ENCODE data around the gene ABCA6.

The ABCA6 gene

DNA sequence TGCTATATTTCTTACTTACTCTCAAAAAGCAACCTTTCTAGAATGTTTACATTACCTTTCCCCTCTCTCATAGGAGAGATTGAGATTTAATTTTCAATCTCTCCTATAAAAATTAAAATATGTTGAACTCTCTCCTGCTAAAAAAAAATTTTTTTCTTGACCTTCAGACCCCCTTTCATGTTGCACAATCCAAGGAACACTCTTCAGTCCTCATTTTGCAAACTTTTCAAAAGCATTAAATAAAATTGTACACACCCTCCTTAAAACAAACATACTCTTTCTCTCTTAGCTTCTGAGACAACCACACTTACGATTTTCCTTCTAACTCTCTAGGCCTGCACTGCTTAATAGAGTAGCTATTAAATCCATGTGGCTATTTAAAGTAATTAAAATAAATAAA, 8.6 kb upstream of the ABCA6 start:
- H3K36me3 ChIP-seq (ENCODE audit: control insufficient read depth, low read length): no peaks in the 10 kb centered on the region

DNA sequence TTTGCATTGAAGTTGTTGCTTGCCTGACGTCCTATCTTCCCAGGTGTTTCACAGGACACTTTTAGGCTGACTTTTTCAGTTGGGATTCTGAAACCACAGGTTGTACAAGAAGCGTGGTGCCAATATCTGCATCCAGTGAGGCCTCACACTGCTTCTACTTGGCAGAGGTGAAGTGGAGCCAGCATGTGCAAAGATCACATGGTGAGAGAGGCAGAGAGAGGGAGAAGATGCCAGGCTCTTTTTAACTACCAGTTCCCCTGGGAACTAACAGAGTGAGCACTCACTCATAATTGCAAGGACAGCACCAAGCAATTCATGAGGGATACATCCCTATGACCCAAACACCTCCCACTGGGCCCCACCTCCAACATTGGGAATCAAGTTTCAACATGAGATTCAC, 5.8 kb upstream of the ABCA6 start:
- Histone ChIP-seq H3K9me3 (ENCODE audit: control insufficient read depth, insufficient read depth, low read length) (no peaks in the 10 kb centered on the region), H3K4me1 (ENCODE audit: control insufficient read depth, low read length) (no peaks in the 10 kb centered on the region), H3K9me2 (replicated peaks; ENCODE audit: control insufficient read depth, low read length) (no peaks in the 10 kb centered on the region), H3K36me3 (ENCODE audit: control insufficient read depth, low read length) (no peaks in the 10 kb centered on the region), H3K79me2 (ENCODE audit: control insufficient read depth, low read length) (no peaks in the 10 kb centered on the region), H3K27ac (ENCODE audit: low read depth, low read length) (no peak overlapping the region), H3F3A (ENCODE audit: control insufficient read depth, insufficient read depth) (no peaks in the 10 kb centered on the region), H4K20me1 (ENCODE audit: control insufficient read depth, insufficient read depth, low read depth, low read length) (no peaks in the 10 kb centered on the region), H3K4me3 (ENCODE audit: low read length) (no peak overlapping the region), H3K4me2 (ENCODE audit: low read length) (no peak overlapping the region), H3K27me3 (ENCODE audit: control insufficient read depth, low read length) (no peaks in the 10 kb centered on the region)
- TF ChIP-seq, protein P1, sequence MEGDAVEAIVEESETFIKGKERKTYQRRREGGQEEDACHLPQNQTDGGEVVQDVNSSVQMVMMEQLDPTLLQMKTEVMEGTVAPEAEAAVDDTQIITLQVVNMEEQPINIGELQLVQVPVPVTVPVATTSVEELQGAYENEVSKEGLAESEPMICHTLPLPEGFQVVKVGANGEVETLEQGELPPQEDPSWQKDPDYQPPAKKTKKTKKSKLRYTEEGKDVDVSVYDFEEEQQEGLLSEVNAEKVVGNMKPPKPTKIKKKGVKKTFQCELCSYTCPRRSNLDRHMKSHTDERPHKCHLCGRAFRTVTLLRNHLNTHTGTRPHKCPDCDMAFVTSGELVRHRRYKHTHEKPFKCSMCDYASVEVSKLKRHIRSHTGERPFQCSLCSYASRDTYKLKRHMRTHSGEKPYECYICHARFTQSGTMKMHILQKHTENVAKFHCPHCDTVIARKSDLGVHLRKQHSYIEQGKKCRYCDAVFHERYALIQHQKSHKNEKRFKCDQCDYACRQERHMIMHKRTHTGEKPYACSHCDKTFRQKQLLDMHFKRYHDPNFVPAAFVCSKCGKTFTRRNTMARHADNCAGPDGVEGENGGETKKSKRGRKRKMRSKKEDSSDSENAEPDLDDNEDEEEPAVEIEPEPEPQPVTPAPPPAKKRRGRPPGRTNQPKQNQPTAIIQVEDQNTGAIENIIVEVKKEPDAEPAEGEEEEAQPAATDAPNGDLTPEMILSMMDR (IDR thresholded peaks at IDR 0.05; ENCODE audit: low read depth, low read length, poor library complexity, severe bottlenecking): no peak
- TF ChIP-seq EZH2phosphoT487 (IDR thresholded peaks at IDR 0.05; ENCODE audit: borderline replicate concordance, low read length): no peak

More for the DNA sequence above, 8.6 kb upstream of the ABCA6 start:
- Histone ChIP-seq H3K4me3 (ENCODE audit: low read length) (no peak overlapping the region), H3K9me2 (replicated peaks; ENCODE audit: control insufficient read depth, low read length) (no peaks in the 10 kb centered on the region), H3K4me1 (ENCODE audit: control insufficient read depth, low read length) (no peaks in the 10 kb centered on the region), H3F3A (ENCODE audit: control insufficient read depth, insufficient read depth) (no peaks in the 10 kb centered on the region), H3K27ac (ENCODE audit: low read depth, low read length) (no peak overlapping the region), H4K20me1 (ENCODE audit: control insufficient read depth, insufficient read depth, low read depth, low read length) (no peaks in the 10 kb centered on the region), H3K9me3 (ENCODE audit: control insufficient read depth, insufficient read depth, low read length) (no peaks in the 10 kb centered on the region), H3K4me2 (ENCODE audit: low read length) (no peak overlapping the region), H3K27me3 (ENCODE audit: control insufficient read depth, low read length) (no peaks in the 10 kb centered on the region), H3K79me2 (ENCODE audit: control insufficient read depth, low read length) (no peaks in the 10 kb centered on the region)
- TF ChIP-seq EZH2phosphoT487 (IDR thresholded peaks at IDR 0.05; ENCODE audit: borderline replicate concordance, low read length): no peak
- TF ChIP-seq, protein P1 (IDR thresholded peaks at IDR 0.05; ENCODE audit: low read depth, low read length, poor library complexity, severe bottlenecking): no peak

DNA sequence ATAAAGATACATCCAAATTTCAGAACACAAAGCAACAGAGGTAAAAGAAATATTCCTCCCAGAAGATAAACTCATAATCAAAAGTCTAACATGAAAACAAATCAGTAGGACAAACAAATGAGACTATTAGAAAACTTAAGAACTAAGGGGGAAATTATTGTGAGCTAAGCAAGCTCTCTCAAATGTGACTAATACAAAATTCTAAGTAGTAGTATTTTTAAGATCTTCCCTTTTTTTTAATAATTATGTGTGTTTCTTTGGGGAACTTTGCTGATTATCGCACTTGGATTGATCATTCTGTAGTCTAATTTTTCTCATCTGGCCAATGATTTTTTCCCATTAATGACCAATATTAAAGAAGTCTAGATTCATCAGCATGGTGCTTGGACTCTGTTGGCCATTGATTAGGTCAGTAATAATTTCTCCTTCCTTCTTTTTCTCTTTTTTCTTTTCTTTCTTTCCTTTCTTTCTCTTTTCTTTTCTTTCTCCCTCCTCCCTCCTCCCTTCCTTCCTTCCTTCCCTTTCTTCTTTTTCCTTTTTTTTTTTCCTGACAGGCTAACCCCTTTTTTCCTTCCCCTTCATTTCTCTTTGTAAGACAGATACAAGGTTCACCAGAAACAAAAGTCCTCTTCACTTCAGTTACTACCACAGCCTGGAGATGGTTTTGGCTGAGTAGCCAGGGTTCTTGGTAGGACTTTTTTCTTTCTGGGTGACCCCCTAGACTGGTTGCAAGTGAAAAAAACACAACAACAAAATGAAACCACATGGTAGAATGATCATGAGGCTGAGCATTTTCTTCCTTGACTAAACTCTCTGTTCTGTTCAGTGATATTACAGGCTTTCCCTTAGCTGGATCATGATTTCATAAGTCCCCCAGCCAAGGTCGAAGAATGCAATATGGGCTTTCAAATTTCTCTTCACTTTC, 2.9 kb upstream of the ABCA6 start:
- TF ChIP-seq, protein P1 (IDR thresholded peaks at IDR 0.05; ENCODE audit: low read depth, low read length, poor library complexity, severe bottlenecking): no peak
- TF ChIP-seq EZH2phosphoT487 (IDR thresholded peaks at IDR 0.05; ENCODE audit: borderline replicate concordance, low read length): no peak
- H3K27me3 ChIP-seq (ENCODE audit: control insufficient read depth, low read length): no peaks in the 10 kb centered on the region
- no peaks in the 10 kb centered on the region for H3K4me1 ChIP-seq (ENCODE audit: control insufficient read depth, low read length)
- H3F3A ChIP-seq (ENCODE audit: control insufficient read depth, insufficient read depth): no peaks in the 10 kb centered on the region
- no peaks in the 10 kb centered on the region for H3K9me3 ChIP-seq (ENCODE audit: control insufficient read depth, insufficient read depth, low read length)
- no peaks in the 10 kb centered on the region for H3K36me3 ChIP-seq (ENCODE audit: control insufficient read depth, low read length)
- no peaks in the 10 kb centered on the region for H3K9me2 ChIP-seq (replicated peaks; ENCODE audit: control insufficient read depth, low read length)
- no peaks in the 10 kb centered on the region for H3K79me2 ChIP-seq (ENCODE audit: control insufficient read depth, low read length)
- H3K4me3 ChIP-seq (ENCODE audit: low read length): no peak overlapping the region
- no peak overlapping the region for H3K27ac ChIP-seq (ENCODE audit: low read depth, low read length)
- no peak overlapping the region for H3K4me2 ChIP-seq (ENCODE audit: low read length)
- H4K20me1 ChIP-seq (ENCODE audit: control insufficient read depth, insufficient read depth, low read depth, low read length): no peaks in the 10 kb centered on the region
